HG02884 (cell line): ENCODE data around the gene PPP1R13B.
"Not testable (repeated sequence)": the region's sequence is repeated elsewhere in the genome, so short reads cannot be mapped to it uniquely, and the experiment has no call there.

ENCODE experiments used
- ATAC-seq: cut with Tn5 transposase; IDR thresholded peaks from one replicate; pipeline ENCODE4 v1.9.1; 2021; ENCODE audit warnings: mild to moderate bottlenecking, moderate library complexity; ENCODE audit not compliant: unreplicated experiment

The PPP1R13B gene

DNA sequence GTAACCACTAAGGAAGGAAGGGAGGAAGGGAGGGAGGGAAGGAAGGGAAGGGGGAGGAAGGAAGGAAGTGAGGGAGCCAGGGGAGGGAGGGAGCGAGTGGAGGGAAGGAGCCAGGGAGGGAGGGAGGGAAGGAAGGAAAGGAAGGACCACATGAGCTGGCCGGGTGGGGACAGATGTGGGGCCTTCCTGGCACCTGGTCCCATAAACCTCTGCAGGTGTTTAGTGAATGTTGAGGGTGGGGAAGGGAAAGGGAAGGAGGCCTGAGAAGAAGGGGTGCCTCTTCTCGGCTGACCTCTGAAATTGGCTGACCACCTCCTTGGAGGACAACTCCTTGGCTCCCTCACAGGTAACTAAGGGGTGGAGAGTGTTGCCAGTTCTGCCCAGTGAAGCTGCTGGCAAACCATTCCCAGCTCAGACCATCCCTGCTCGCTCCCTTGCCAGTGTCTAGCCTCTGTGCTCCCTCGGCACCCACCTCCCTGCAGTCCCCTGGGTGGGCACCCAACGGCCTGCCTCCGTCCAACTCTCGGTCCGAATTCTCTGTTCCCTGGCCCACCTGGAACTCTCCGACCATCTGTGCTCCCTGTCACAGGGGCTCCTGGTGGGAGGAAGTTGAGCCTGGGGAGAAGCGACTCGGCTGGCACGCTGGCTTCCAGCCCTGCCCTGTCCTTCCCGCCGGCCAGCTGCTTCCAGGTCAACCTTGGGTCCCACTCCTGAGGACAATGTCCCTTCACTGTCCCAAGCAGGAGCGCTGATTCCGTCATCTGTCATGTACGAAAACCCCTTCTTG, 12.2 kb upstream of the PPP1R13B start:
- ATAC-seq: no peak

DNA sequence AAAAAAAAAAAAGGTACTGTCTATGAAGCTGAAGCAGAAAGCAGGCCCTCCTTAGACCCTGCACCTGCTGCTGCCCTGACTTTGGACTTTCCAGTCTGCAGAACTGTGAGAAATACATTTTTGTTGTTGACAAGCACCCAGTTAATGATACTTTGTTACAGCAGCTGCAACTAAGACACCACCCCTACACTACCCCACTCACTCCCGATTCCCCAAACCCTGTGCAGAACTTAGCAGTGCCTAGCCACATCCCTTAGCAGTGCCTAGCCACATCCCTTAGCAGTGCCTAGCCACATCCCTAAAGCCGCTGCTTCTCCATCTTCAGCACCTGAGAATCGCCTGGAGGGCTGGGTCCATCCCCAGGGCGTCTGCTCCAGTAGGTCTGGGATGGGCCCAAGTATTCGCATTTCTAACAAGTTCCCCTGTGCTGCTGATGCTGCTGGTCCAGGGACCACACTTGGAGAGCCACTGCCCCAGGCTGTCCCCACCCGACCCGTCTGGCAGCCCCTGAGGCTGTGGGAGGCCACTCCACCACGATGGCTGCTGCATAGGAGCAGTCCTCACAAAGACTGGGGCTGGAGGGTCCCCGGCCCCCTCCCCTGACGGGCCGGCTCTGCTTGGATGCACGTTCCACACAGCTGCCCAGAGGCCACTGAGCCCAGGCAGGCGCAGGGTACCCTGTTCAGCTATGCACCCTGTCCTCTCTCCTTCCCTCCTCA, 10.8 kb upstream of the PPP1R13B start:
- ATAC-seq: no peak

DNA sequence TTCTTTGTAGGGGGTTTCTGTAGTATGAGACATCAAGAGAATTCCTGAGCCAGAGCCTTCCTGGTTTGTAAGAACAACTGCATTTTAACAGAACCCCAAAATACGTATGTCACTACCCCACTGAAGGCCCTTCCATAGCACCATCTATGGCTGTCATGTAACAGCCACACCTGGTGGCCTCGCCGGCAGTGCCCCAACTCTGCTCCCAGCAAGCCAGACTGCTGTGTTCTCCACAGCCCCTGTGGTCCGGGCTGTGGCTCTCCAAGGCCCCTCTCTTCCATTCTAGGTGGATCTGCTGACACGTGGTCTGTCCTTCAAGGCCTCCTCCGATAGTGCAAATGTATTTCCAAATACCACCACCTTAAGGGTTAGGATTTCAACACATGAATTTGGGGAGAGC, 9.9 kb upstream of the PPP1R13B start:
- no peak for ATAC-seq

DNA sequence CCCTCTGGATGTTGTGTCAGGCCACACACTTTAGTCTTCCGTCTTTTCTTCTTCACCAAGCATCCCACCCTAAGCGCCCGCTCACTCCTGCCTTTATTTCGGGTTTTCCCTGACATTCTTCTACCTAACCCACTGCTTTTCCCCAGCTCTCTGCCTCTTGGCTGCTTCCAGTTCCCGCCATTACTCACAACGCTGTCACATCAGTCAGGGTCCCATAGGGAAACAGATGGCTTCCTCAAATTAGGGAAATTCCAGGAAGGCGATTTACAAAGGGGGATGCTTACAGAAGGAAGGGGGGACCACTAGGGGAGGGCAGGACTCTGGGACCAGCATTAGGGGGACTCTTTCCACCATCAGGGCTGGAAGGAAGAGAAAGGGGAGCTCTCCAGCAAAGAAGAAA, 9.2 kb upstream of the PPP1R13B start:
- no peak for ATAC-seq

DNA sequence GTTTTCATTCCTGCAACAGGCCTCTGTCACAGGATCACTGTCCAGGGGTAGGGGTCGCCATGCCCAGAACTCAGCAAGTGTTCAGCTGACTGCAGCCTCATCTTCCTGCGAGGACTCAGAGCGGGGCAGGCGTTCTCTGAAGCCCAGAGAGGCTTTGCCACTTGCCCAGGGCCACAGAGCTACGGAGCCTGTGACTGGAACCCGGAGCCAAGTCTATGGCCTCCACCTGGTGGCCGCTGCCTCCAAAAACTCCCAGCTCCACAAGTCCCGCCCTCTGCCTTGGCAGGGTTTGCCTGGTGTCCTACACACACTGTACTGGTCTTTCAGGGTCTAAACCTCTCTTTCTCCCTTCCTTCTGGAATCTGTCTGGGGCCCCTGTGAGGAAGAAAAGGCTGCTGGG, 8.7 kb upstream of the PPP1R13B start:
- no peak for ATAC-seq

DNA sequence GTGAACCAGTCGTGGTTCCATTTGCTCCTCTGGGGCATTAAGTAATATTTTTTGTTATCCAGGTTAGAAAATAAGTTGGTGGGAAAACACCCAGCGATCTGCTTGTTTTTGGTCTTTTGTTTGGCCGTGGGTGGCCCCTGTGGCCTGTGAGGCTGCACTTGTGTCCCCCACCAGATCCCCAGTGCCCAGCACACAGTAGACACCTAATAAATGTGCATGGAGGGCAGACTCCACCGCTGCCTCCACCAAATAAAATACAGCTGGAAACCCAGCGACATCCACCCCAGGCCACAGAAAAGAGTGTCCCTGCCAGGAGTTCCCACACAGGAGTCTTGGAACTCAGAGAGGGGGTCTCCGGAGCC, 8.3 kb upstream of the PPP1R13B start:
- ATAC-seq: no peak

DNA sequence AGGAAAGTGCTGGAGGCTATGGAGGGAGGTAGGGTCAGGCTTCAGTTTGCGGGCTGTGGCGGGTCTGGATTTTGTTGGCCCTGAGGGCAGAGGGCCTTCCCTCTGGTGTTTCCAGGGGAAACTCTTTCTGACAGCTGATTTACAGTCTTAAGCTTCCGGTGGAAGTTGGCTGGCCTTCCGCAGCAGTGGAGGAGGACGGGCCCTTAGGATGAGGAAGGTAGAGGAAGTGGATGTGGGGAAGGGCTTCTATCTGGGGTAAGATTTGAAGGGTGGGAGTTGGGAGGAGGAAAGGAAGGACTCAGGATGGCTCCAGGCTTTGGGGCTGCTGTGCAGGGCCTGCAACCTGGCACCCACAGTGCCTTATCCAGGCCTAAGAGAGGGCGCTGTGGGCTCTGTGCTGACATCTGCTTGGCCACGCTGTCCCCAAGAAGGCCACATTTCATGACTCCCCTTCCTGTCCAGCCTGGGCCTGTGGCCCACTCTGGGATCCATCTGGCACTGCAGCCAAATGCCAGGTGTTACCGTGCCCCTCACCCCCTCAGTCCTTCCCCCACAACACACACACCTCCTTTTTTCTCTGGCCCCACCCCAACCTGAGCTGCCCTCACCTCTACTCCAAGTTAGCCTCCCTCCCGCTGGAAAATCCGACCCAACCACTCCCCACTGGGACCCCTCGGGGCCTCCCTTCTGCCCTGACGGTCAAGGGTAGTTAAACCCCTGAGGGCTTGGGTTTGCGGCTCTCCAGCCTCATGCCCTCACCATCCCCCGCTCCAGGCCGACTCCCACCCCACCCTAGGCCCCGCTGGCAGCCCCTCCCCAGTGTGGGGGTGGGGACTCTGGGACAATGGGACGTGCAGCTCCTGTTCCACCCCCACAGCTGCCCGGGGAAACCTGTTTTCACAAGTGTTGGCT, 7.7 kb upstream of the PPP1R13B start:
- no peak for ATAC-seq

DNA sequence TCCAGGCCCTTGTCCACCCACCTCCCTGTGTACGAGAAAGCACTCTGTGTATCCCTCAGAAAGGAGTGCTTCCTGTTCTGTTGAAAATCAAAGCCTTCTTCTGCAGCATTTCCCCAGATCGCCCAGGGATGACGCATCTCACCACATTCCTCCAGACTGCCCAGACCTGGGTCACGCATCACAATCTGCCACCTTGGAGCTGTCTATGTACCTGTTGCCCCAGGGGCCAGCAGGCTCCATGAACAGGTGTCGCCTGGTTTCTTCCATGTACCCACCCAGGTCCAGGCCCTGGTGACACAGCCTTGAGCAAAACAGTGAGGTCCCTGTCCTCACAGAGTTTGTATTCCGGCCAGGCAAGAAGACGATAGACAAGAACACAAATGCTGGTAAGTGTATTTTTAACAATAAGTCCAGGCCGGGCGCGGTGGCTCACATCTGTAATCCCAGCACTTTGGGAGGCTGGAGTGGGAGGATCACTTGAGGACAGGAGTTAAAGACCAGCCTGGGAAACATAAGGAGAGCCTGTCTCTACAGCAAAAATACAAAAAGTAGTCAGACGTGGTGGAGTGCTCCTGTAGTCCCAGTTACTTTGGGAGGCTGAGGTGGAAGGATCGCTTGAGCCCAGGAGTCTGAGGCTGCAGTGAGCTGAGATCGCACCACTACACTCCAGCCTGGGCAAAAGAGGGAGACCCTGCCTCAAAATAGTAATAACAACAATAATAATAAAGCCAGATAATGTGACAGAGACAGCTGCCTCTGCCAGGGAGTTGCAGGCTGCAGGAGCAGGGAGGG, 6.8 kb upstream of the PPP1R13B start:
- ATAC-seq: no peak

DNA sequence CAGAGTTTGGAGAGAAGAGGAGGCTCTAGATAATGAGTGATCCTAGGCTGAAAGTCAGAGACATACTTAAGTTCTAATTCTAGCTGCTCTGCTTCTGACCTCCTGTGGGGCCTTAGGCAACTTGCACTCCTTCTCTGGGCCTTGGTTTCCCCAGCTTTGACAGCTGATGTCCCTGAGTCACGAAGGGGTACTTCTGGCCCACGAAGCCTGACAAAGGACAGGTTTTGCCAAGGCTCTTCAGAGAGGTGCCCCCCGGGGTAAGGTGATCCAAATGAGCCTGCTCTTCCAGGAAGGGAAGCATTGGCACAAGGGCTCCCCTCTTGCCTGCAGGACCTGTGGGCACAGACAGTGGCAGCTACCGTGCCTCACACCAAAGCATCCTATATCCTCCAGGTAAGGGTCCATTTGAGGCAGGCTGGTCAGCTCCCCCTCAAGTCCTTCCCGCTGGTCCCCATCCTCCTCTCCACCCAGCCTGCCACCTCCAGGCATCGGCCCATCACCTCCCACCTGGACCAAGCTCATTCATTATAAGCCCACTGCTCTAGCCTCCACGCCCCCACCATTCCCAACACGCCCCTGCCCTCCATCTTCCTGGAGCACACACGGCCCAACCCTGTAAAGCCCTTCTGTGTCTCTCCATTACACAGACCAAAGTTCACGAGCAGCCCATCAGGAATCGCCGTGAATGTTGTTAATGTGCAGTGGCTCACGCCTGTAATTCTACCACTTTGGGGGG, 1.9 kb upstream of the PPP1R13B start:
- ATAC-seq: no peak

DNA sequence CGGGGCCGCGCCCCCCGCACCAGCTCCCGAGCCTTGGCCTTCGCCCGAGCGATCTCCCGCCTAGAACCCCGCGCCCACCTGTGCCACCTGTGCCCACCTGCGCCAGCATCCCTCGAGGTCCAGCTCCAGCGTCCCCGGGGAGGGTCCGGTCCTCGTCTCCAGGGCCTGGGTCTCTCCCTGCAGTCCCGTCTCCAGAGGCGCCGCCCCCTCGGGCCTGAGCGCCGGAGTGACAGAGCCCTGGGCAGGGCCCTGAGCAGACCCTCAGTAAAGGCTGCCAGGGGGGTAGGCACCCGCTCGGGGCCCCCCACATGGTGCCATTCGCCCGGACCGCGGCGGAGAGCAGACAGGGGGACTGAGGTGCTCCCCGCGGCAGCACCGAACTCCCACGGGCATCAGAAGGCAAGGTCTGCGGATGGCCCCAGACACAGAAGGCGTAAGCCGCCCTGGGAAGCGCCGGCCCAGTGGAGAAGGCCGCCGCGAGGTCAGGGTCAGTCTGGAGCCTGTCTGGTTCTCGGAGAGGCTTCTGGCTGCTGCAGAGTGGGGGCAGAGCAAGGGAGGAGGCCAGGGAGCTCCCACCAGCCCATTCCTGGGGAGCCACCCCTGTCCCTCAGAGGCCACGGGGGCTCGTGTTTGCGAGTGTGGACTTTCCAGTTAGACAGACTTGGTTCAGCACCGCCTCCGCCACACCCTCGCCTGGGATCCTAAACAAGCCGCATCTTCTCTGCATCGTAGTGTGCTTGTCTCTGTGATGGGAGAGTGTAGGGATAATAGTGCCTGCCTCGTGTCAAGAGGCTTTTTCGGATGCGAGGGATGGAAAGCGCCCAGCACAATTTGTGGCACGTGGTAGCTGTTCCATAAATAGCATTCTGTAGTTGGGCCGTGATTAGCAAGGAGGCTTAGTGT, 1.1 kb upstream of the PPP1R13B start:
- ATAC-seq: no peak

DNA sequence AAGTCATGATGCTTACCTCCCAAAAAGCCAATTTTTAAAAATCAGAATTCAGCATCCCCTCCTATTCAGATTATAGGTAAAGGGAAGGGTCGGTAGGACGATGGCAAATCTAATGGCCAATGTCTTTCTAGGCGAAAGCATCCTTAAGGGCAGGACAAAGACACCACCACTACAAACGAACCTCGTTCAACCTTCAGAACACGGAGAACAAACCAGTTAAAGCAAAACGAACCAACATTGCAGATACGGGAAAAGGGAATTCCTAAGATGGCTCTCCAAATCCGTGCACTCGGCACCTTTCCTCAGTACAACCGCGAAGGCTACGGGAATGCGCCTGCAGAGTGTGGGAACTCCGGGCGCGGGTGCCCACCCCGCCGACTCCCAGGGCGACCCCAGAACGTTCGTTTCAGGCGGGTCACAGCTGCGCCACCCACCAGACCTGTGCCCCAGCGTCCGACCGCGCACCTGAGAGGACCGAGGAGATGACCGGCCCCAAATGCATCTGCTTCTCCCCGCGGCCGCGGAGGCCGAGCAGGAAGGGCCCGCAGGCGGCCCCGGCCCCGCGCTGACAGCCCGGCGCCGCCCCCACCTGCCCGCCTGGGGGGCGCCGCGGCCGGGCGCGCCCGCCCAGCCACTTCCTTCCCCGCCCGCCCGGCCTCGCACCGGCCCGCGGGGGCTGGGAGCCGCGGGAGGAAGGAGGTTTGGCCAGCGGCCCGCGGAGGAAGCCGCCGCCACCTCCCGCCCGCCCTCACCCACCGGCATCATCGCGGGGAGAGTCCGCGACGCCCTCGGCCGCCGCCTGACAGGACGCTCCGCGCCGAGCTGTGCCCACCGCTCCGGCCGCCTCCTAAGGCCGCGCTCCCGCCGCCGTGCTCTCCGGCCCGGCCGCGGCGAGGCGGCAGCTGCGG, 578 bp downstream of the PPP1R13B start:
- peak; percentile 29 for ATAC-seq

DNA sequence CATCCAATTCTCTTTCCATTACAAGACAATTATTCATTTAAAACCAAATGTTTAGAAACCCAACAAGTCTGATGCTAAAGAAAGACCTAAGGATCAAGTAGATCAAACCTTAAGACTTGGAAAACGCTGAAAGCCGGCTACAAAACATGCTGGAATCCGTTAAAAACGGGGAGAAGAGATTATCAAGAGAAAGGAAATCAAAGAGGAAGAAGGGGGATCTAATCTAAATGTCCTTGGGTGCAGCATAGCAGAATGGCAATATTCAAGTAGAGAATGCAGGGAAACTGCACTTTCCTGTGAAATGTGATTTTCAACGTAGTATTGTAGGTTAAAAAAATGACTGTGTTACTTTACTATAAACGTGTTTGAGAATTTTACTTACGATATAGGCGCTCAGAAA, 1.3 kb downstream of the PPP1R13B start:
- no peak for ATAC-seq

DNA sequence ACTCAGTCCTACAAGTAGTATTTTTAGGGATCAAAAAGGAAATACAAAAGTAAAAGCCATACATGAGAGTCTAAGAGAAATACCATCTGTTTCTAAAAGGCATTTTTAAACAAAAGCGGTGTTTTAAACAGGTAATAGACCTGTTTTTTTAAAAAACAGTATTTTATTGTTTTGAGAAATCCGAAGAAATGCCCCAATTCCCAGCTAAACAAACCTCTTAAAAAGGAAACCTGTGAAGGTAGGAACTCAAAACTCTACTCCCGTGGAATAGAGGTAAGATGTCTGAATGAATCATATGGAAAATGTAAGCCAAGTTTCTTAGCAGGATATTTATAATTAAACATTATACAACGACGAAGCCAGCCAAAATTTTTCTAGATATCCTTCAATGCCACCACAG, 2.0 kb downstream of the PPP1R13B start:
- no peak for ATAC-seq

DNA sequence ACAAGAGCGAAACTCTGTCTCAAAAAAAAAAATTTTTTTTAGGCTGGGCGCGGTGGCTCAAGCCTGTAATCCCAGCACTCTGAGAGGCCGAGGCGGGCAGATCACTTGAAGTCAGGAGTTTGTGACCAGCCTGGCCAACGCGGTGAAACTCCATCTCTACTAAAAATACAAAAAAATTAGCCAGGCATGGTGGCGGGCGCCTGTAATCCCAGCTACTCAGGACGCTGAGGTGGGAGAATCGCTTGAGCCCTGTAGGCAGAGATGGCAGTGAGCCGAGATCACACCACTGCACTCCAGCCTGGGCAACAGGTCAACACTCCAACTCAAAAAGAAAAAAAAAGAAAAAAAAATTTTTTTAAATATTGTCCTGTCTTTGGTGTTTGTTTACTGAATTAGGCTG, 6.1 kb downstream of the PPP1R13B start:
- ATAC-seq: not testable (repeated sequence)

DNA sequence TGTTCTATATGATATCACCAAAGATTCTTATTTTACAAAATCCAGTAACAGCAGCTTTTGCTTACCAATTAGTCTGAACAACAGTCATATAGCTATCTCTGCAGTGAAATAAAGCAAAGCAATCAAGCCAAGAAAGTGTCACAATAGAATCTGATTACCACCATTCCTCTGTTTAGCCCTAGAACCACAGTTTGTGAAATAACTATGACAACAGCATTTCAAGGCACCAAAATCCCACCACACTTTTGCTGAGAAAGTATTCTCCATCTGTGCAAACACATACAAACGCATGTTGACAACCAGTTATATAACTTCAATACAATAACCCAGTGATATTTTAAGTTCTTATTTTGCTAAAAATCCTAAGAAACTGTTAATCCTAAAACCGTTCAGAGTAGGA, 7.4 kb downstream of the PPP1R13B start:
- no peak for ATAC-seq

DNA sequence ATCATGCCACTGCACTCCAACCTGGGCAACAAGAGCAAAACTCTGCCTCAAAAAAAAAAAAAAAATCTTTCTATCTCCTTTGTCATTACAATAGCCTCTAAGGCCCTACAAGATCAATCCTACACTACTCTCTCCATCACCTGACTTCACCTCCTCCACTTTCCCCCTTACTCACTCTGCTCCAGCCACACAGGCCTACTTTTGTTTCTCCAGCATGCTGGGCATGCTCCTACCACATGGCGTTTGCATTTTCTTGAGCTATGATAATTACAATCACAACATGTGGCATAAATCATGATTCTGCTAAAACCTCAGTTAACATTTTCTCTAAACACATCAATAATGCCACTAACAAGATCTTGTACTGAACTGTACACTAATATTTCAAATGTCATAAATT, 7.8 kb downstream of the PPP1R13B start:
- no peak for ATAC-seq

DNA sequence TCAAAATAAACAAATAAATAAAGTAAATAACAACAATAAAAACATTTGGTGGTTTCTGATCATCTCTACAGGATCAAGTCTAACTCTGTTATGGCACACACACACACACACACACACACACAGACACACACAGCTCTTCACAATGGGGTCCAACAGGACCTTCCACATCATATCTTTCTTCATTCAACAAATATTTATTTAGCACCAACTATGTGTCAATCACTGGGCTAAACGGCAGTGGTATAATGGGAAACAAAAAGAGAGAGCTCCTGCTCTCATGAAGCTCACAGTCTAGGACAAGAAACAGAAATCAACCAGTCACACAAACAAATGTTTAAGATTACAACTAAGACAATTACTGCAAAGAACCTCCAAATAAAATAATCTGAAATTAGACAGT, 9.3 kb downstream of the PPP1R13B start:
- ATAC-seq: no peak
